Raji (cell line): ENCODE data around the gene CCDC91.

Source experiments
- POLR2A ChIP-seq: IDR thresholded peaks from 2 replicates; pipeline ENCODE4 v1.6.1; 2011; ENCODE audit warnings: low read depth, low read length, control low read depth; ENCODE audit not compliant: insufficient read depth

CCDC91 gene

DNA sequence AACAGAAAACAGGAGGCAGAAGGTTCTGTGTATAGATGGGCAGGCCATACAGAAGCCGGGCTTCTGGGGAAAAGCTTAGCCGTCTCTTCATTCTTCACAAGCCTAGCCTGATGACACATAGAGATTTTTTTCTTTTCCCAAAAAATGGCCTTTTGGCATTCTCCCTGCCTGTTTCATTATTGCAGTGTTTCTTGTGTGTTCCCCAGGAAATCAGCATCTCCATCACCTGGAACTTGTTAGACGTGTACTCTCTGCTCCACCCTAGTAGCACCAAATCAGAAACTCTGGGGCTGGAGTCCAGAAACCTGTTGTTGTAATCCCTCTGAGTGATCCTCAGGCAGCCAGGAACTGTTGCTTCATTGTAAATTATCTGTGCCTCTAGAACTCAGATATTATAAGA, 388.1 kb downstream of the CCDC91 start:
- no peak for TF ChIP-seq POLR2A

DNA sequence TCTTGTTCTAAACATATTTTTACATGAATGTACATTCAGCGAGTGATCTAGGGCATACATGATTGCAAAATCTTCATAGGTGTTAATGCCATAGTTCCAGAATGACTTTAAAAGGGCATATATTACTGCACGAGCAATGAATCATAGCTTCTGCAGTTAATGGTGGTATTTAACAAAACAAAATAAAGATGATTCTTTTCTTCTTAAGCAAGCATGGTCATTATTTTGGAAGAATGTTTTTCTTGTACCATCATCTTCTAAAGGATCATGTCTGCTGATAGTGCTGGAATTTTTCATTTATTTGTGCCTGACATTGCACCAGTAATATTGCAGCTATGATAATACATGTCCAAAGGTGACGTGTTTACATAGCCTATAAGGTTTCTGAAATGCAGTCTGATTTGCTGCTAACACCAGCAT, 388.6 kb downstream of the CCDC91 start:
- no peak for TF ChIP-seq POLR2A

DNA sequence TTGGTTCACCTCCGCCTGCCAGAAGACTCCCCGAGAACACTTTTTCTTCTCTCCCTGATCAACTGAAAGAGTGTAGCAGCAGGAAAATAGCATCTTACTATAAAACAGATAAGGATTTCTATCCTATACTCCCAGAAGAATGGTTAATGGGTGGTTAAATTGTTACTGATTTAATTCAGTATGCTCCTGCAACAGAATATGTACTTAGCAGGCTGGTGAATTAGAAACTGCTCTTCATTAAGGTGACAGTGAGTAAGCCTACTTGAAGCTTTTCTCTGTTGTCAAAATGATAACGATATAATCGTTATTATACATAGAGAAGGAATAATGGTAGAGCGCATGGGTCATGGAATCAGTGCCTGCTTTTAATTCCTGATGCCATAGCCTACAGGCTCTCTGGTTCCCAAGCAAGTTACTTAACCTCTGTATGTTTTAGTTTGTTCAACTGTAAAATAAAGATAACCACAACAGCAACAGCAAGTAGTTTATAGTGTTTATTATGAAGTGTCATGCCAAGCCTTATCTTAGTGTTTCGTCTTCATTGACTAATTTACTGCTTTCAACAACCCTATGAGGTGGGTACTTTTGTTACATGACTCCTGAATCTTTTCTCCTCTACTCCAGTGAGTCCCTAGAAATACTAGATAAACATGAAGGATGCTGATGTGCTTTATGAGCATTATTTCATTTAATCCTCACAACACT, 392.6 kb downstream of the CCDC91 start:
- TF ChIP-seq POLR2A, result no peak

DNA sequence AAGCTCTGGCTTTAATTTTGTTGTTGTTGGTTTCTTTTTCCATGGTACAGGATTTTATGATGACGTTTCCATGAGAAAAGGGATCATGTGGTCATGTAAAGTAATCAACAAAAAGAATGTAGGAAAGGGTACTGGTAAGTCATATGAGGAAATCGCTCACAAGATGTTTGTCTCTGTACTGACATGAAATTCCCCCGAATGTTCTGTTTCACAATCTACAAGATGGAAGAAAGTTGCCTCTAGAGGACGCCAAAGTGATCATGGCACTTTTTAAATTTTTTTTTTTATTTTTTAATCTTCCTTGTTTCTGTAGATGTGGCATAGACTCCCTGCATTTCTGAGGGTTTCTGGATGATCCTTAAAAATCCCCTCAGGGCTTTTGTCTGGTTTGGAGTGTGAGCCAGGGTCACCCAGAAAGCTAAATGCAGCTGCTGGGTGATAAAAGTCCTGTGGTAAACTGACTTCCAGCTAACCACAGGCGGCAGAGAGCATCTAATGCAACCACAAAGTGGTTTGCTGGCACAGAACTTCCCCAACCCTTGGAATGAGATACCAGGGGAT, 393.5 kb downstream of the CCDC91 start:
- TF ChIP-seq POLR2A, result no peak

DNA sequence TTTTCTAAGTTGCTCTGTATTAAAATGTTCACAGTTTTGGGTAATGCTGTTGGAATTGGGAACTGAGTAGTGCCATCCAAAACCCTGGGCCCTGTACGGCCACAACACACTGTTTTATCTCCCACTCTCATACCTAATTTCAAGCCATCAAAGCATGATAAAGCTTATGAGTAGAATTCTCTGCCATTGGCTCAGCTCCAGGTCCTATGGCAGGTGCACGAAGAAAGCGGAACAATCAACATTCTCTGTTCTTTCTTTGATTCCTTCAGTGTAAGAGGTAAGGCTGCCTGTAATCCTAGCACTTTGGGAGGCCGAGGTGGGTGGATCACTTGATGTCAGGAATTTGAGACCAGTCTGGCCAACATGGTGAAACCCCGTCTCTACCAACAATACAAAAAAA, 394.9 kb downstream of the CCDC91 start:
- no peak for TF ChIP-seq POLR2A

DNA sequence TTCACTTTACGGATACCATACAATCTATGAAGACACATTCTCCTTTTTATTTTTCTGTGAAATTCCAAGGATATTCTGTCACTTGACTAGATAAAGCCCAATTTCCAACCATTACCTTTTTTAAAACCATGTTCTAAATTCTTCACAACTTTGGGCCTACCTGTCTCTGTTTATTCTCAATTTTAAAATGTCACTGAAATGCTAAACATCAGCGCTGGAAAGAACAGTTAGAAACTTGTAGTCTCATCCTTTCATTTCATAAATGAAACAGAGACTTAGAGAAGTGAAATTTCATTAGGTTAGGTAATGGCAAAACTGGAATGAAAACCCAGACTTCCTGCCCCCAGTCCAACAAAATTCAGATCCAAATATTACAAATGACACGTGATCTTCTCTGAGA, 396.2 kb downstream of the CCDC91 start:
- TF ChIP-seq POLR2A, result no peak

DNA sequence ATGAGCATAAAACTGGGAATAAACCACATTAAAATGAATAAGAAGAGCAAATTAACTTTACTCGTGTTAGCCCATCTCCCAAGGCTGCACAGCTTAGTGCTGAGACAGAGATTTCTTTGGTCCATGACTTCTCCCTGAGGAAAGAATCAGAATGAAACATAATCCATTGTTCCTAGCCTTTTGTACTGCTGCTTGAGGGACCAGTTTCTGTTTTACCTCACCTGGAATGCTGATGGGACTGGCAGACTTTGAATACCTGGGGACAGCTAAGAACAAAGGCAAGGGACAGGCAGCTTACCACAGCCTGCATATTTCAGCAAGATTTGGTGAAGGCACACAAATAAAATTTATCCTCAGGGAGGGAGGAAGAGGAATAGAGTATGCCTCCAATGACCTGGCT, 401.6 kb downstream of the CCDC91 start:
- no peak for TF ChIP-seq POLR2A
